HG03565 (cell line): ENCODE measurements around the gene RHCG.

Experiments used
- ATAC-seq: cut with Tn5 transposase; IDR thresholded peaks from one replicate; pipeline ENCODE4 v1.9.1; 2021; ENCODE audit warnings: mild to moderate bottlenecking, moderate library complexity; ENCODE audit not compliant: unreplicated experiment

The RHCG gene

DNA sequence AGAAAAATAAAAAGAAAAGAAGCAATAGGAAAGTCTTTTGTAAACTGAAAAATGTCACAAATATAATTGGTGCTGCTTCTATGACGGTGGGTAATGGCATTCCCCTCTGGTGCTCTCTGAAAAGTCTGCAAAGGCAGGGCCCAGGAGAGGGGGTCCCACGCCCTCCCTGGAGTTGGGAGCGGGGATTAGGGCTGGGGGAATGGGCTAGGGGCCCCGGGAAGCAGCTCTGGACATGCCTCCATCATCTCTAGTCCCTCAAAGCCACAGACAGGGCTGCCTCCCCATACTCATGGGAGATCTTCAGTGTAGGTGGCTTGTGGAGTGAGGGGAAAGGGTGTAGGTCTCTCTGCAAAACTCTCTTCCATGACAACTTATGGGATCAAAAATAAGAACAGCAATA, 7.8 kb upstream of the RHCG start:
- no peak for ATAC-seq

DNA sequence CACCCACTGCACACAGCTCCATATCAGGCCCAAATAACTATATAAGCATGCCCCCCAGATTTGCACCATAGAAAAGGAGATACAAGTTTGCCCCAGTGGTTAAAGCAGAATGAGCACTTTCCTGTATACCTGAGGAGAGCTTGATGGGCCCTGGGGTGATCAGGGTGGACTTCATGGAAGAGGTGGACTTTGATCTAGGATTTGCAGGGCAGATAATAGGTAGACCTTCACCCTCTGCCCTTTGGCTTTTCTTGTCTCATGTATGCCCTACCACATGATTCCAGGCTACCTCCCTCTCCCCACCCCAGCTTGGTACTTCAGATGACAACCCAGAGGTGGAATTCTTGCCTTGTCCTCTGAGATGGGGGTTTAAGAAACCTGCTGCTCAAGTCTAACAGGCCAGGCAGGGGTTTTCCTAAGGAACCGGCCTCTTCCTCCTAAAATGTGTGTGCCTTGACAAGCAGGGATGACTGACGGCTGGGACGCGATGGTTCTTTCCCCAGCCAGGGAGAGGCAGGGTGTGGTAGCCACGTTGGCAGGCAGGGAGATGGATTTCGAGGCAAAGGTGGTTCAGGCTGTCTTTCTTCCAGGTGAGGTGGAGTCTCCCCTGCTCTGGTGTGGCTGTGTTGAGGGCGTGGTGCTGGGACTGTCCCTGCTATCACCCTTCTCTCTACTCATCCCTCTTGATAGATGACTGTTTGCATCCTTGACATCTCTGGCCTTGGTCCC, 6.6 kb upstream of the RHCG start:
- ATAC-seq: no peak

DNA sequence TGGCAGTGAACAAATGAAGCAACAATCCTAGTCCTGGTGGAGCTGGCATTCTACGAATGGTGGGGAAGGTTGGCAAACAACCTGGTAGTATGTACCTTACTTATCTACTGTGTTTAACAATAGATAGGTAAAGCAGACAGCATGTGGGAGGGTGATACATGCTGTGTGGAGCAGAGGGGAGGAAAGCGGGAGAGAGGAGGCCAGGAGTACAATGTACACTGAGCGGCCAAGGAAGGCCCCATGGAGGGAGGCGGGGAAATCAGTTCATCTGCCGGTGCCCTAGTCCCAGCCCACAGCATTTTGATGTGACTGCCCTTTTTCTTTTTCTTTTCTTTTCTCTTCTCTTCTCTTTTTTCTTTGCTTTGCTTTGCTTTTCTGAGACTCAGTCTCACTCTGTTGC, 5.3 kb upstream of the RHCG start:
- ATAC-seq: no peak

DNA sequence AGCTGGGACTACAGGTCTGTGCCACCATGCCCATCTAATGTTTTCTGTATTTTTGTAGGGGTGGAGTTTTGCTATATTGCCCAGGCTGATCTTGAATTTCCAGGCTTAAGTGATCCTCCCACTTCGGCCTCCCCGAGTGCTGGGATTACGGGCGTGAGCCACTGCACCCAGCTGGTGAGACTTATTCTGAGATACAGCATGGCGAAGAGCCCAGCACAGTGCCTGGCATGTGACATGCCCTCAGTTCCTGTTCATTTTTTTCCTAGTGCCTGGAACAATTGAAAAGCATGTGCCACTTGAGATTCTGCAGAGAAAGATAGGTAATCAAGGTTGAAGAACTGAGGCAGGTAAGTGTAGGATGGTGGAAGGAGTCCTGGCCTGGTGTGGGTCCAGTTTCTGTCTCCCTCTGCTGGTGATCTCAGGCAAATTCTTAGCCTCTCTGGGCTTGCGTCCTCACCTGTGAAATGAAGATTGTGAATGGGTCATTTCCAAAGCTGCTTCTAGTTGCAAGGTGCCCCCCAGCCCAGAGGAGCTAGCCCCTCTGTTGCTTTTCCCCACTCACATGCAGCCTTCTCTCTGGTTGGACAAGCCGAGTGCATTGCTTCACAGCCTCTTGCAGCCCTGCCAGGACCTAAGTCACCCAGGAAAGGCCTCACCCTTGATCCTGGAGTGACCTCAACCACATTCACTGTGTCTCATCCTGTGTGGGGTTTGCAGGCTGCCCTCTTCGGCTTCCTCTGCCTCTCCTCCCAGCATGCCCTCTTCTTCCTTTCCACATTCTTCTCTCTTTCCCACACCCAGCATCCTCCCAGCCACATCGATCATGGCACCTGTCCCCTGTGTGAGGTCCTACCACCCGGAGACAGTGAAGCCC, 4.3 kb upstream of the RHCG start:
- no peak for ATAC-seq

DNA sequence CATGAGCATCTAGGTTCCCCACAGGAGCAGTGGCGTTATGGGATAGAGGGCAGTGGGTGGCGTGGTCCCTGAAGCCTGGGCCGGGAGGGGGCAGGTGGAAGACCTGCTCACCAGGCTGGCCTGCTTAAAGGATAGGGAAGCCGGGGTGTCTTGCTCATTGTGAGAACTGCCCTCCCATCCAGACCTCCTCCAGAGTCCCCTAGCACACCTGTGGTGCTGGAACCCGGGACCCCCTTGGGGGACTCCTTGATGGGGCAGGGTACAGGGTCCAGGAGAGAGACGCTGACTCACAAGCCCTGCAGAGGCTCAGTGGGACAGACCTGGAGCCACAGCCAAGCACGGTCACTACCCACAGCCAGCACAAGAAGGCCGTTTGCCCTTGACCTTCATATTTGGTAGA, 2.8 kb upstream of the RHCG start:
- no peak for ATAC-seq

DNA sequence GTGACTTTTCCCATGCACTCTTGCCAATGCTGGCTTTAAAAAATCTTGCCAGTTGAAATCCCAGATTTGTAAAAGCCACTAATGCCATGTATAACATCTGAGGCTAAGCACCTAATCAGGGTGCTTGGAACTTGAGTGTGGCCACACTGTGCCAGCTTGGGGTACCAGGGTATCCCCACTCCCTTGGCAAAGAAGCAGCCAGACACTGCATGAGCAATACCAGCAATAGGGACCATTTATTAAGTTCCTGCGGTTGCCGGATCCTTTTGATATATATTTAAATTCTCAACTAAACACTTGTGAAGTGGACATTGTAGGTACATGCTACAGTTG, 2.2 kb upstream of the RHCG start:
- ATAC-seq: no peak

DNA sequence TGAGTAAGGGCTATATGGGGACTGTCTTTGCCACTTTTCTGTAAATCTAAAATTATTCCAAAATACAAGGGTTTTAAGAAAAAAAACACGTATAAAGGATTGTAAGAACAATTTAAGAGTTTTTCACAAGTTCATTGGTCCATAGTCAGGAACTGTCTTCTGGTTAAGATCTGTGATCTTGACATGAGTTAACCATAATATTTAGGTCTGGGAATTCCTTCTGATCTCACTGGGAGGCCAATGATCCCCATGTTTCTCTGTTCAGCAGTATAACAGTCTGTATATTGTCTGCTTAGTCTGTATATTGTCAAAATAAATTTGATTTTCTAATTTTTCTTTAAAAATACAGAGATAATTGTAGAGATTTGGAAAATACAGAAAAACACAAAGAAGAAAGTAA, 848 bp upstream of the RHCG start:
- no peak for ATAC-seq

DNA sequence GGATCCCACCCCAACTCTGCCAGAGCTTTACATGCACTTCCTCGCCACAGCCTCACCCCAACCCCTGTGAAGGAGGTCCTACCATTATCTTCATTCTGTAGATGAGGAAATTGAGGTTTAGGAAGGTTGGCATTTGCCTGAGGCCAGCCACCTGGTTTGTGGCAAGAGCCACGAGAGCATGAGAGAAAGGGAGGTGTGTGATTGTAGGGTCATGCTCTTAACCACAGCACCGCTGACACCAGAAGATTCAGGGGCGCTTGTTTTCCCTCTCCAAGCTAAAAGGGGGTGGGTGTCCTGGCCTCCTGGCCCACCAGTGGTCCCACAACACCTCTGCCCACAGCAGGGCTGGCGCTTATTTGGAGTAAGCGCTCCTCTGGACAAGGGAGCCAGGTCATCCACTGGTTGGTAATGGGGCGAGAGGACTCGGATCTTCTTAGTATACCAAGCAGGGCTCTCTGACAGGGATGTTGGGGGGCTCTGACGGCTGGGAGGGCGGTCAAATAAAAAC, 691 bp downstream of the RHCG start:
- no peak for ATAC-seq

DNA sequence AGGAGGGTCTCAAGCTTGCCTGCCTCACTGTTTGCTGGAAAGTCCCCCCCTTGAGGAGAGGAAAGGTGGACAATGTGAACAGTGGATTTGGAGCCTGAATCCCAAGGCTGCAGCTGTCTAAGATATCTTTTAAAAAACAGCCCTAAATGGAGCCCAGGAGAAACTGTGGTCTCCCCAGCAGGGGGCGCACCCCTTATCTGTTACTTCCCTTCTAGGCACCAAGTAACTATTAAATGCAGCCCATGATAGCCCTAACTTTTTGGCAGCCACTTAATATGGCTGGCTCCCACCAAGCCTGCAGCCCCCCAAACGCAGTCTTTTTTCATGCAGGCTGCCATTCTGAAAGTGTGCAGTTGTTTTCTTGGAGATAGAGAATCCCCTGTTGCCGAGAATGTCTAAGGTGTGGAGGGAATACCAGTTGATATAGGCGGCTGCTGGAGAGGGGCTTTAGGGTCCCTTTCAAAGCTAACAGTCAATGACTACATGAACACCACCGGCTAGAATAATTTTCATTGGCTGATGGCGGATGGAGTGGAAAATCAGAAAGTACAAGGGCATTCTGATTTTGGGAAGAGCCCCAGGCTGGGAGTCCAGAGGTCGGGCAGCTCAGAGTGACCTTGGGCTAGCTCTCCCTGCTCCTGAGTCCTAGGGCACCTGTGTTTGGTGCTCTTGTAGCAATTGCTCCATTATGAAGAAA, 1.3 kb downstream of the RHCG start:
- ATAC-seq: no peak

DNA sequence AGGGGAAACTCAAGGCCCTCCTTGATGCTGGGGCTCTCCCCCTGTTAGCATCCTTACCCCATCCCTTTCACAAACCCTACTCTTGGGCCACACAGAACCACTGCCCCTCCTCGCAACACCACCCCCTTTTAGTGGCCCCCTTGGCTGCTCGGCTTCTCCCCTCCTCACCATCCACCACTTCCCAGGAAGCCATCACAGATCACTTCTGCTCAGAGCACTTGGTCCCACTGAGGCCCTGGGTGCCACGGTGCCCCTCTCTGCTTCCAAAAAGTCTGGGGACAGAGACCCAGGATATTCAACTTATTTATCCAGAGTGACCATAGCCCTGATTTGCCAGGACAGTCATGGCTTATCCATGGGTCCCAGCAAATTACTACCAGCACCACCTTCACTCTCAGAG, 2.4 kb downstream of the RHCG start:
- no peak for ATAC-seq

DNA sequence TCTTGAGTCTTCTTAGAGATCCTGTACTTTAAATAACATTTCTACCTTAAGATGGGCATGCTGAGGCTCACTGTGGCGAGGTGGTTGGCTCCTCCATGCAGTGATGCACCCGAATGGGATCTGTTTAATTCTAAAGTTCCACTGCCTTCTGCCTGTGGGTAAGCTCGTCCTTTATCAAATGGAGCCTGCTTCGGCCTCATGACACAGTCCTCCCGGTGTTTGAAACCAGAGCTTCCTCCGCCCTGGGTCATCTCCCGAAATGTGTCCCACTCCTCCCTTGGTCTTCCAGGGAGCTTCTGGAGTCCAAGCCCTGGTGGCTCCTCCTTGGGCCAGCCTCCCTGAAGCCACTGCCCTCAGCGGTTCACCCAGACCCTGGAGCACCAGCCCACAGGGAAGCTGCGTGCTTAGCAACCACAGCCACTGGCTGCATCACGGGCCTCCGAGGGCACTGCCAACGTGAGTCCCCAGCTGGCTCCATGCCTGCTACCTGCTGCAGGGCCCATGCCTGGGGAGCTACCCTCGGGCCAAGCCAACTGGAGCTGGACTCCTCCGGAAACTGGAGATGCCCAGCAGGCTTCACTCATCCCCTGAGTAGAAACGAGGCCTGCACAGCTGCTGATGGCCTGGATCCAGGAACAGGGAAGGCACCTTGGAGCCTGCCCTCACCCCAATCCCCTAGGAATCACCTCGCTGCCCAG, 3.3 kb downstream of the RHCG start:
- ATAC-seq: no peak

DNA sequence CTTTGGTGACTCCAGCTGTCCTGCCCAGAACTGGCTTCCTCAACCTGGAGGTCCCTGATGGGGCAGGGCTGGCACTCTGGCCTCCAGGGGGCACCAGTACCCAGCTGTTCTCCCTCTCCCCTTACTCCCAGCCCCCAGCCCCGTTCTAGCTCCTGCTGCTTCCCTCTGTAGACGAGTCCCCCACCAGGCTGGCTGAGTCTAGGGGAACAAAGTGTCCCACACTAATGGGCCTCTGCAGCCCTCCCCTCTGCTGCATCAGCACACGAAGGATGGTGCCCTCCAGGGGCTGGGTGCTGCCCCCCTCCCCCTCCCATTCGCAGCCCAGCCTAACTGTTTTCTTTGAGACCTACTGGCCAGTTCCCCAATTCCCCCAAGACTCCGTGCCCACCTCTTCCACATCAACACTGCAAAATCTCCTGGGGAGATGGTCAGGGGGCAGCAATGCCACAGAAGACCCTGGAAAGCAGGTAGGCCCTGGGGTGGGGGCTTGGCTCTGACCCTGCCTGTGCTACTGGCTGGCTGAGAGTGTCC, 4.2 kb downstream of the RHCG start:
- ATAC-seq: no peak

DNA sequence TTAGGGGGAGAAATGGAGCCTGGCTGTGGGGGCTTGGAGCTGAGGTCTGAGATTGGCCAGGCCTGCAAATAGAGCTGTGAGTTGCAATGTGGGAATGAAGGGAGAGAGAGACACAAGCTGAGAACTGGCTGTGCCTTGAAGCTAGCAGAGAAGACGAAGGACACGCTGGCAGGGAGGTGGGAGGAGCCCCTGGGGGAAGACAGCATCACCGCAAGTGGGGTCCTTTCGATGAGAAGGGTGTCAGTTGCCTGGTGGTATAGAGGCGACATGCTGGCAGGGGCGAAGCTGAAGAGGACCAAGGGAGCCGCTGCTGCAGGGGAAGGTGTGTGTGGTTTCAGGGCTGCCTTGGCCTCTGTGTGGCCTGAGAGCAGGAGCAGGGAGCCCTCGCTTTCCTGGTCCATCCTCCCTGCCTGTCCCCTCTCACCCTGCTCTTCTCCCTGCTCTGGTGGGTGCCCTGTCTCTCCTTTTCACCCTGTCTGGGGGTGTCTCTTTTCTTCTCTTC, 5.5 kb downstream of the RHCG start:
- no peak for ATAC-seq

DNA sequence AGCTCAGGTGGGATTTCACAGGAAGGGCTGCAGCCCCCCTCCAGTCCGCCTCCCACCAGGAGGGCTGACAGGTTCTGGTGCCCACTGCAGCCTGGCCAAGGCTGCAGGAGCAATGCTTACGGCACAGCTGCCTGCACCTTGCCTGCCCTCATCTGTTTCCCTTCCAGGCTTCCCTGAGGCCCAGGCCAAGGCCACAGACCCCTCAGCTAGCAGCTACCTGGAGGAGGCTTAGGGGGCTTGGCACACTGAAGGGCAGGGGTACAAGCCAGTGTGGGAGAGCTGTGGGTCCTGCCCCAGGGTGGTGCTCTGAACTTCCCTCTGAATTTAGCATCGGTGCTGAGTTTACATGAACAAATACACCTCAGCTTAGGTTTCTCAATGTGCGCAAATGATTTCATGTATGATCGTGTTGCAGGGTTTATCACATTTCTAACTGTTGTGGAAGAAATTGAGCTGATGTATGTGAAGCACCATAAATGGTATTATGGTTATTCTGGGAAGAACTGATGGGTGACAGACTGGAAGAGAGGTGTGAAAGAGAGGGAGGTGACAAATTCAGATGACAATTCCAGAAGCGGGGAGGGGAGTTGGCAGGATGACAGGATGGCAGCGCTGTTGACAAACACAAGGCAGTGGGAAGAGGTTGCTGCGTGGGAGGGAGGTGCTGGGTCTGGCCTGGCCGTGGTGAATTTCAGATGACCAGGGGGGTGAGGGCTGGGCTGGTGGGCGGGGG, 6.1 kb downstream of the RHCG start:
- no peak for ATAC-seq

DNA sequence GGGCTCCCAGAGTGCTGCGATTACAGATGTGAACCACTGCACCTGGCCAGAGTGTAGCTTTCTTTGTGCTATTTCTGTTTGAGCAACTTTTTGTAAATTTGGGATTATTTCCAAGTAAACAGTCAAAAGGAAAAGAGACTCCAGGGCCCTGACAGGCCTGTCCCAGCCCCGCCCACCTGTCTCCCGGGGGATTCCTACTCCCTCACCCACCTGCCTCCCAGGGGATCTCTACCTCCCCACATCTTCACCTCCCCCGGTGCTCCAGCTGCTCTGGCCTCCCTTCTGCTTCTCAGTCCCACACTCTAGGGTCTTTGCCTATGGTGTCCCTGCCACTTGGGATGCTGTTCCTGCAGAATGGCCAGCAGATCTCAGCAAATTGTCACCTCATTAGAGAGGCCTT, 7.0 kb downstream of the RHCG start:
- ATAC-seq: no peak

DNA sequence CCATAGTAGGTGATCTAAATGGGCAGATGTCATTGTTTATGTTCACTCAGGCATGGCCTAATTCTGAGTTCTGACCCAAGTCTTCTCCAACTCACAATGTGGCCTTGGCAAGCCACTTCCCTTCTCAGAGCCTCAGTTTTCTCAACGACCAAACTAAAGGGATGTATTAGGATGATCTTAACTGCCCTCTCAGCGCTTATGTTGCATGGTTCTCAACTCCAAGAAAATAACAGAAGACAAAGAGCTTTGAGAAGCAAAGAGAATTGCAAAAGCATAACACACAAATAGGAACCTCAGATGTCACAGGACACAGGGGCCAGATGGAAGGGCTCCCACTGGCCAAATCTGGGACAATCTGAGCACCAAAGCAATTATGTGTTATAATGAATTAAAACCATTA, 8.6 kb downstream of the RHCG start:
- ATAC-seq: no peak

DNA sequence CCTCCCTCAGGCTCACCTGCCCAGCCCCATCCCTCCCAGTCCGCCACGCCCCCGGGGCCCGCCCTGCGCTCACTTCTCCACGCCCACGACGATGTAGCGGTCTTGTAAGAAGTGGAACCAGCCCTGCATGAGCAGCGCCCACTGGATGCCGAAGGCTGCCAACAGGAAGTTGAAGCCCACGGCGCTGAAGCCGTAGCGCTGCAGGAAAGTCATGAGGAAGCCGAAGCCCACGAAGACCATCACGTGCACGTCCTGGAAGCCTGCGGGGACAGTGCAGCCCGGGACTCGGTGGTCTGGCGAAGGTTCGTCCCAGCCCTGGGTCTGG, 9.7 kb downstream of the RHCG start:
- no peak for ATAC-seq

DNA sequence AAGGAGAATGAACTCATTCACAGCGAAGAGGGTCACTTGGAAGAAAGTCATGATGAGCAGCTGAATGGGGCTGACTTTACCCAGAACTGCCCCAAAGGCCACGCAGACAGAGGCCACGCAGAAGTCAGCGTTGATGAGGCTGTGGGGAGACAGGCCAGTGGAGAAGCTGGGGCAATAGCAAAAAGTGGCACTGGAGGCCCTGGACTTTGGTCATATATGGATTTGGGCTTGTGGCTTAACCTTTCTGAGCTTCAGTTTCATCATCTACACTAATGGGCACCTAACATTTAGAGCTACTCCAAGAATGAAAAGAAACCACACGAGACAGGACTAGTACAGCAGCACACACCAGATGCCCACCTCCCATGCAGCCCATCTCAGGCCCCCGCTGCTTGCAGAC, 13.3 kb downstream of the RHCG start:
- ATAC-seq: no peak

DNA sequence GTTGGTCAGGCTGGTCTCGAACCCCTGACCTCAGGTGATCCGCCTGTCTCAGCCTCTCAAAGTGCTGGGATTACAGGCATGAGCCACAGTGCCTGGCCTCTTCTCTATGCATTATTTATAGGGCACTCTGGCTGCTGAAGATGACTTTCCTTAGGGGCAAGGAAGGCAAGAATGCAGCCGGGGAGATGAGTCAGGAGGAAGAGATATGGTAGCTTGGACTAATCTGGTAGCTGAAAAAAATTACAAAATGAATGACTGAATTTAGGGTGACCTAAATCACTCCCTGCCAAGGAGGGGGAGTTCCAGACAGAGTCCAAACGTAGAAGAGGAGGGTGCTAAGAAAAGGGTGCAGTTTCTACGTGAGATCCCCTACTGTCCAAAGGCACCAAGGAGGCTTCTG, 14.2 kb downstream of the RHCG start:
- no peak for ATAC-seq

DNA sequence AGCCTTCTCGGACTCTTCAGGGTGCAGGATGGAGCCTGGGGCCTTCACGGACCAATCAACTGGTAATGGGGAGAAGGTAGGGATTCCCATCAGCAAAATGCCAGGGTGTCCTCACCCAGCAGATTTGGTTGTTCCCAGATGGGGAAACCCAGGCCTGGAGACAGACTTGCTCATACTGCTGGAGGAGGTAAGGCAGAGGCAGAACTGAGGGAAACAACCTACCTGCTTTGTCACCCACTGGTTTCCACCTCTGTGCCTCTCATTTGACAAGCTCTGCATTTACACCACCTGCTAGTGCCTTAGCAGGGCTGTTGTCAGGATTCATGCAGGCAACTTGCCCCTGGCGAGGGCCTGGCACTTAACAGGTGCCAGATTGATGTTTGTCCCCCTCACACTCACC, 15.9 kb downstream of the RHCG start:
- ATAC-seq: no peak
